WI38 (cell line): ENCODE results near the gene FANCI.
A peak's percentile ranks its signal among the peaks of the same experiment; 100 is the strongest.

Experiments
- H3K4me3 ChIP-seq: 2 replicates; pipeline ENCODE4 v1.5.1; 2011; ENCODE audit warnings: low read depth, mild to moderate bottlenecking, control low read depth, low read length
- TF ChIP-seq, protein P1 (sequence below): IDR thresholded peaks from 2 replicates; pipeline ENCODE4 v1.5.1; 2012; ENCODE audit warnings: low read depth, mild to moderate bottlenecking, control low read depth, low read length

Gene FANCI

DNA sequence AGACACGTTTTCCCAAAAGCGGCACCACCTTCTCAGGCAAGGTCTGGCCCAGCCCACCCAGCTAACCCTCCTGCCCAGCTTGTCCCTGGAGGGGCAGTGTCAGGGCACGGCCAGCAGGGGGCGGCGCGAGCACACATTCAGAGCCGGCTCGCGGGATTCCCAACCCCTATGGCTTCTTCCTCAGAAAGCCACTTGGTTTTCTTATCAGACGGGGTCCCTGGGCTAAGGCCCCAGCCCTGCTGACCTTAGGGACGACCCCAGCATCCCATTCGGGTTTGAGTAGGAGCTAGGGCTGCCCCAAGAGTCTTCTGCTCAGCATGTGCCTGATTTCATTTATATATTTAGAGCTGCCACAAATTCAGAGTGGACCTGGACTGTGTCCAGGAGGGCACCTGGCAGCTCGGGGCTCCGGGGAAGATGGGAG, 36.9 kb upstream of the FANCI start:
- TF ChIP-seq, protein P1, sequence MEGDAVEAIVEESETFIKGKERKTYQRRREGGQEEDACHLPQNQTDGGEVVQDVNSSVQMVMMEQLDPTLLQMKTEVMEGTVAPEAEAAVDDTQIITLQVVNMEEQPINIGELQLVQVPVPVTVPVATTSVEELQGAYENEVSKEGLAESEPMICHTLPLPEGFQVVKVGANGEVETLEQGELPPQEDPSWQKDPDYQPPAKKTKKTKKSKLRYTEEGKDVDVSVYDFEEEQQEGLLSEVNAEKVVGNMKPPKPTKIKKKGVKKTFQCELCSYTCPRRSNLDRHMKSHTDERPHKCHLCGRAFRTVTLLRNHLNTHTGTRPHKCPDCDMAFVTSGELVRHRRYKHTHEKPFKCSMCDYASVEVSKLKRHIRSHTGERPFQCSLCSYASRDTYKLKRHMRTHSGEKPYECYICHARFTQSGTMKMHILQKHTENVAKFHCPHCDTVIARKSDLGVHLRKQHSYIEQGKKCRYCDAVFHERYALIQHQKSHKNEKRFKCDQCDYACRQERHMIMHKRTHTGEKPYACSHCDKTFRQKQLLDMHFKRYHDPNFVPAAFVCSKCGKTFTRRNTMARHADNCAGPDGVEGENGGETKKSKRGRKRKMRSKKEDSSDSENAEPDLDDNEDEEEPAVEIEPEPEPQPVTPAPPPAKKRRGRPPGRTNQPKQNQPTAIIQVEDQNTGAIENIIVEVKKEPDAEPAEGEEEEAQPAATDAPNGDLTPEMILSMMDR, result peak; percentile 97
- no peak overlapping the region for H3K4me3 ChIP-seq

DNA sequence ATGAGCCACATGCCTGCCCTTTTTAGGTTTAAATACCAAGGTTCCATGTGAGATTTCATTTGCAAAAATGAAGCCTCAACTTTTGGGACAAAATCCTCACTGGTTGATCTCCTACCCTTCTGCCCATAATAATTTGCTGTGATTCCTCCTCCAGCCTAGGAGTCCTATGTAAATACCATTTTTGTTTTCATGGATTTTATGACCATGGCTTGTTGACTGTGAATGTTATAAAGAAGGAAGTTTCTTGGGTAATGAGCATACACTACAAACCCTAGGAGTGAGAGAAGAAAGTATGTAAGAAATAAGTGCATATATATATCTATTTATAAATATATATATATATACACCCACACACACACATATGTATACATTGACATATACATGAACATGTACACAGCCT, 35.5 kb upstream of the FANCI start:
- H3K4me3 ChIP-seq, result no peak overlapping the region
- TF ChIP-seq, protein P1, result no peak

DNA sequence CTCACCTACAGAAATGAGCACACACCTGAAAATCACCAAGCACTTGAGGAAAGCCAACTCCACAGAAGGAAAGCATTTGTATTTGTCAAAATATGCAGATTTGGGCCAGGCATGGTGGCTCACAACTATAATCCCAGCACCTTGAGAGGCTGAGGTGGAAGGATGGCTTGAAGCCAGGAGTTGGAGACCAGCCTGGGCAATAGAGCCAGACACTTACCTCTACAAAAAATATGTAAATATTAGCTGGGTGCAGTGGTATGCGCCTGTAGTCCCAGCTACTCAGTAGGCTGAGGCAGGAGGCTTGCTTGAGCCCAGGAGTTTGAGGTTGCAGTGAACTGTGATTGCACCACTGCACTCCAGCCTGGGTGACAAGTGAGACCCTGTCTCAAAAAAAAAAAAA, 34.7 kb upstream of the FANCI start:
- TF ChIP-seq, protein P1, result no peak
- no peak overlapping the region for H3K4me3 ChIP-seq

DNA sequence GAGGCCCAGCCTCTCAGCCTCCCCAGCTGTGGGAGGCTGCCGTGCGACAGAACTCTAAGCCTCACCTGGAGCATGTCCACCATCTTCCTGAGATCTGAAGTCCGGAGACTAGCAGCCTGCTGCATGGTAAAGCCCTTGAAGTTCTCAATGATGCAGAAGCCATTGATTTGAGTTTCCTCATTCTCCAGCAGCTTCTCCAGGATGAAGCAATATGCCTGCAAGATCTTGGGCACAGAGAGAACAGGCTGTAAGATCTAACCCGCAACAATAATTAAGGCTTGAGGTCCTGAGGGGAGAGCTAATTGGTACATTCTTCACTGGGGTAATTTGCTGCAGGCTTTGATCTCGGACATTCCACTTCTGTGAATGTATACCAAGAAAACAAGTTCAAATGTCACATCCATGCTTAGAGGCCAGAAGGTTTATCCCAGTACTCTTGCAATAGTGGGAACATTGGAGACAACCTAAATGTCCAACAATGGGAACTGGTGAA, 32.1 kb upstream of the FANCI start:
- H3K4me3 ChIP-seq, result no peak overlapping the region
- TF ChIP-seq, protein P1, result no peak

DNA sequence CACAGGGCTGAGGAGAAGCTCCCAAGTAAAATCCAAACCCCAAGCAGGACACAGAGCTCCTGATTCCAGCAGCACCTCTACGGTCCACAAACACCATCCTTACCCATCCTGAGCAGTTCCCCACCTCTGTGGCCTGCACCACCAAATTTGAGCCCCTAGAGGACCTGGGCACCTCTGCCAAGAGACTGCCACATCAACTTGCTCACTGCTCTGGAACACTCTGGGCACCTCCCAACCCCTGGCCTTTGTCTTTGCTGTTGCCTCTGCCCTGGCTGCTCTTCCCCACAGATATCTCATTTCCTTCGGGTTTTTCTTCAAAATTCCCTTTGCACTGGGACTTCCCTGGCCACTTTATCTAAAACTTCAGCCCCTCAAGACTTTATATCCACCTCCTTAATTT, 28.2 kb upstream of the FANCI start:
- TF ChIP-seq, protein P1, result no peak
- no peak overlapping the region for H3K4me3 ChIP-seq

DNA sequence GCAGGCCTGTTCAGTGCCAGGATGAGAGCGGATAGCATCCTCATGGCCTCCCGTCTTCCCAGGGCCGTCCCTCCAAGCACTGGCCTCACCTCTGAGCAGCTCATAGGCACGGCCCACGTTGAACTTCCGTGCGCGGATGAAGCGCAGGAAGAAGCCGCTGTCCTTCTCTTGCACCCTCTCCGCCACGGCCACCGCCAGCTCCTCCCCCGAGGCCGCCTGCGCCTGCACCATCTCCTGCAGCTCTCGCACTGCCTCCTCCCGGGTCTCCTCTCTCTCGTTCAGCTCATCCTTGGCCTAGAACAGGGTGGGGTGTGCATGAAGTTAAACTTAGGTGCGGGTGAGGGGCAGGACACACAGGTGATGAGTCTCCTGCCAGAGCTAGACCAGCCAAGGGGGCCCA, 26.7 kb upstream of the FANCI start:
- TF ChIP-seq, protein P1, result no peak
- H3K4me3 ChIP-seq, result no peak overlapping the region

DNA sequence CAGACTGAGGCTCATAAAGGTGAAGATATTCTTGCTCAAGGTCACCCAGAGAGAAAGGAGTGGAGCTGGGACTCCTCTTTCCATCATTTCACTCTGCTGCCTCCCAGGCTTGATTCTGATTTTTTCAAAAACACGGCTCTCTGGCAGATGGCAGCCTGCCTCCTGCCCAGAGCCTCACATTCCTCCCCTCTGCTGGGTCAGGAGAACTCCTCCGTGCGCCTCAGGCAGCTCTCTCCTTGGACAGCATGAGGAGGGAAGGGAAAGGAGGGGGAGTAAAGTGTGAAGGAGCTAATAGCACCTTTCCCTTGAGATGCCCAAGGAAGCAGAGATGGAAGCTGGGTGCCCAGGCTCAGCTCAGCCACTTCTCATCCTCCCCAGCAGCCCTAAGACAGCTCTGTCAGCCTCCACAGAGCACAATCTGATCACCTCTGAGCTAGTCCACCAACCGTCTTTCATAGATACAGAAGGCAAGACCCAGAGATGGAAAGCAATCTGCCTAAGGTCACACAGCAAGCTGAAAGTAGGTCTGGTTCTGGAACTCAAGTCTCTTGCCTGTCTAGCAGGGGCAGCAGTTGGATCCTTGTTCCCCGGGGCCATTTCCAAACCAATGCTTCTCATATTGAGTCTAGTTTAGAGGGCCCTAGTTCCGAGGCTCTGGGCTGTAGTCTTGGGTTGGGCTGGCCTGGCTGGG, 25.9 kb upstream of the FANCI start:
- no peak overlapping the region for H3K4me3 ChIP-seq
- TF ChIP-seq, protein P1, result no peak
